ENCODE data around the gene KRTAP21-3. TPM values are rescaled to one million over a fixed set of nuclear protein-coding genes. Genes with fewer than 3 reads are reported as not detected.

The KRTAP21-3 gene
- total and polyA plus RNA-seq, 11 donors = not detected

GRCh38 chr21:30719401-30719800, 824 bp upstream of the KRTAP21-3 start:
- WGBS, 4 donors = 89 to 95% (median 92%) methylated on average over 1 of the region's 1 CpG
- H3K27ac ChIP-seq = no peak overlapping the region
- no peaks in the 10 kb centered on the region for H3K27me3 ChIP-seq
- H3K36me3 ChIP-seq = no peaks in the 10 kb centered on the region
- no peak for TF ChIP-seq POLR2A (IDR thresholded peaks at IDR 0.05)
- TF ChIP-seq, protein P1, sequence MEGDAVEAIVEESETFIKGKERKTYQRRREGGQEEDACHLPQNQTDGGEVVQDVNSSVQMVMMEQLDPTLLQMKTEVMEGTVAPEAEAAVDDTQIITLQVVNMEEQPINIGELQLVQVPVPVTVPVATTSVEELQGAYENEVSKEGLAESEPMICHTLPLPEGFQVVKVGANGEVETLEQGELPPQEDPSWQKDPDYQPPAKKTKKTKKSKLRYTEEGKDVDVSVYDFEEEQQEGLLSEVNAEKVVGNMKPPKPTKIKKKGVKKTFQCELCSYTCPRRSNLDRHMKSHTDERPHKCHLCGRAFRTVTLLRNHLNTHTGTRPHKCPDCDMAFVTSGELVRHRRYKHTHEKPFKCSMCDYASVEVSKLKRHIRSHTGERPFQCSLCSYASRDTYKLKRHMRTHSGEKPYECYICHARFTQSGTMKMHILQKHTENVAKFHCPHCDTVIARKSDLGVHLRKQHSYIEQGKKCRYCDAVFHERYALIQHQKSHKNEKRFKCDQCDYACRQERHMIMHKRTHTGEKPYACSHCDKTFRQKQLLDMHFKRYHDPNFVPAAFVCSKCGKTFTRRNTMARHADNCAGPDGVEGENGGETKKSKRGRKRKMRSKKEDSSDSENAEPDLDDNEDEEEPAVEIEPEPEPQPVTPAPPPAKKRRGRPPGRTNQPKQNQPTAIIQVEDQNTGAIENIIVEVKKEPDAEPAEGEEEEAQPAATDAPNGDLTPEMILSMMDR (IDR thresholded peaks at IDR 0.05) = no peak
- intact Hi-C loops (cut with DNase I) = no loop called here
- peak in 2 of 4 donors; percentile 36 to 89 for ATAC-seq
- no peaks in the 10 kb centered on the region for H3K9me3 ChIP-seq
- no peaks in the 10 kb centered on the region for H3K4me1 ChIP-seq
- no peak for DNase-seq
- H3K4me3 ChIP-seq = no peak overlapping the region

- Histone ChIP-seq H3K27me3 (no peaks in the 10 kb centered on the region), H3K36me3 (no peaks in the 10 kb centered on the region), H3K4me3 (no peak overlapping the region), H3K27ac (no peak overlapping the region), H3K4me1 (no peaks in the 10 kb centered on the region), H3K9me3 (peaks cover 0 to 9% (median 2%) of the 10 kb centered on the region in 12 donors)
- ATAC-seq = no peak
- DNase-seq = no peak
- no peak for TF ChIP-seq POLR2A (IDR thresholded peaks at IDR 0.05)
- TF ChIP-seq, protein P1 (IDR thresholded peaks at IDR 0.05) = no peak
- 80 to 91% (median 85%) methylated on average over 2 of the region's 2 CpGs for WGBS, 4 donors
- intact Hi-C loops (cut with DNase I) = no loop called here
These were observed 1.5 kb downstream of the KRTAP21-3 start for GRCh38 chr21:30717105-30717504.

DNA sequence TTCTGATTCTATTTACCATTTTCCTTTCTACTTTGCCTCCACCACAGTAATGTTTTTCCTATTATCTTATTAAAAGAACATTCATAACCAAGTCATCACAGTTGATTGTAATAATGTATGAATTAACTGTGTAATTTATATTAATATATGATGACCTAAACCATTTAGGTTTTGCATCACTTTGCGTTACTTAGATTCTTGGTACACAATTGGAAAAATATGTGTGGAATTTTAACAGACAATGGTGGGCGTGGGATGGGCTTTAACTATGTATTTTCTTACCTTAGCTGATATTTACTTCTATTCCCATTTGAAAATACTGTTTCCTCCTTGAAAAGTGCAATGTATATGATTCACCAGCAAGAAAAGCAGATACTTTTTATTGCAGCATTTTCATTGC, 3.6 kb downstream of the KRTAP21-3 start:
- Histone ChIP-seq H3K36me3 (no peaks in the 10 kb centered on the region), H3K9me3 (peaks cover 0 to 16% (median 4%) of the 10 kb centered on the region in 12 donors), H3K4me3 (no peak overlapping the region), H3K27ac (no peak overlapping the region), H3K4me1 (no peaks in the 10 kb centered on the region), H3K27me3 (no peaks in the 10 kb centered on the region)
- TF ChIP-seq, protein P1 (IDR thresholded peaks at IDR 0.05) = no peak
- no peak for TF ChIP-seq POLR2A (IDR thresholded peaks at IDR 0.05)
- no peak for ATAC-seq
- 70 to 80% (median 75%) methylated on average over 2 of the region's 2 CpGs for WGBS, 4 donors
- intact Hi-C loops (cut with DNase I) = no loop called here
- no peak for DNase-seq

GRCh38 chr21:30714456-30714855, 4.1 kb downstream of the KRTAP21-3 start:
- no peak overlapping the region for H3K4me3 ChIP-seq
- no peaks in the 10 kb centered on the region for H3K4me1 ChIP-seq
- DNase-seq (no peak), ATAC-seq (no peak)
- no peak overlapping the region for H3K27ac ChIP-seq
- H3K27me3 ChIP-seq = no peaks in the 10 kb centered on the region
- no peaks in the 10 kb centered on the region for H3K36me3 ChIP-seq
- TF ChIP-seq, protein P1 (IDR thresholded peaks at IDR 0.05) = no peak
- TF ChIP-seq POLR2A (IDR thresholded peaks at IDR 0.05) = no peak
- 66 to 78% (median 71%) methylated on average over 3 of the region's 3 CpGs for WGBS, 4 donors
- intact Hi-C loops (cut with DNase I) = no loop called here
- H3K9me3 ChIP-seq = peaks cover 0 to 16% (median 4%) of the 10 kb centered on the region in 12 donors

Measured in heart left ventricle (tissue), 16 donors.